CD8-positive, alpha-beta memory T cell (primary cell): ENCODE data around the gene DDIT4L. TPM values are rescaled to one million over a fixed set of nuclear protein-coding genes. Genes with fewer than 3 reads are reported as not detected.
A peak's percentile ranks its signal among the peaks of the same experiment; 100 is the strongest.

ENCODE experiments used
- CTCF ChIA-PET: fragments of 350-600 bp; sonication (Branson Sonifier 250); formaldehyde crosslinking; loops from one replicate; lab custom pipeline; 2021; ENCODE audit warnings: antibody characterized with exemption; lab: Charles Lee
- POLR2A ChIA-PET: fragments of 350-600 bp; sonication (Branson Sonifier 250); formaldehyde crosslinking; loops from one replicate; lab custom pipeline; 2021; ENCODE audit warnings: antibody characterized with exemption; lab: Charles Lee
- DNase-seq, 5 donors: peaks; one replicate each; pipeline versions ENCODE4 v3.0.0 to v3.0.0-alpha.2; 2020 to 2022; ENCODE audit warnings: mixed read lengths in 1 of 5
- H3K27ac ChIP-seq: one replicate; pipeline ENCODE4 v1.7.0; 2013; ENCODE audit warnings: low read depth, mild to moderate bottlenecking, low read length, moderate library complexity
- H3K27me3 ChIP-seq: 2 replicates; pipeline ENCODE4 v1.7.0; 2013; ENCODE audit warnings: low read length, mild to moderate bottlenecking; ENCODE audit not compliant: insufficient read depth, poor library complexity, severe bottlenecking
- H3K36me3 ChIP-seq: 2 replicates; pipeline ENCODE4 v1.7.0; 2013; ENCODE audit warnings: mild to moderate bottlenecking, low read length, moderate library complexity; ENCODE audit not compliant: insufficient read depth
- H3K4me1 ChIP-seq: 2 replicates; pipeline ENCODE4 v1.7.0; 2013; ENCODE audit warnings: mild to moderate bottlenecking, low read length, moderate library complexity; ENCODE audit not compliant: insufficient read depth
- H3K4me3 ChIP-seq: 2 replicates; pipeline ENCODE4 v1.7.0; 2013; ENCODE audit warnings: mild to moderate bottlenecking, low read length
- H3K9me3 ChIP-seq: 2 replicates; pipeline ENCODE4 v1.7.0; 2013; ENCODE audit warnings: mild to moderate bottlenecking, low read length
- H3K27ac Mint-ChIP-seq, 8 donors: one replicate each; pipeline ENCODE4 v1.8.0; 2020 to 2021; ENCODE audit warnings: mixed read lengths in 8 of 8, mild to moderate bottlenecking in 6 of 8, inconsistent platforms in 3 of 8, moderate library complexity in 3 of 8
- H3K27me3 Mint-ChIP-seq, 2 donors: one replicate each; pipeline ENCODE4 v1.8.0; 2020 to 2021; ENCODE audit warnings: mixed read lengths in 2 of 2, mild to moderate bottlenecking in 1 of 2, moderate library complexity in 1 of 2
- H3K36me3 Mint-ChIP-seq, 3 donors: one replicate each; pipeline ENCODE4 v1.8.0; 2020 to 2021; ENCODE audit warnings: mixed read lengths in 3 of 3, inconsistent platforms in 1 of 3, mild to moderate bottlenecking in 1 of 3
- H3K4me1 Mint-ChIP-seq, 3 donors: one replicate each; pipeline ENCODE4 v1.8.0; 2020 to 2021; ENCODE audit warnings: mixed read lengths in 3 of 3, inconsistent platforms in 1 of 3, mild to moderate bottlenecking in 1 of 3
- H3K4me3 Mint-ChIP-seq, 7 donors: one replicate each; pipeline ENCODE4 v1.8.0; 2020 to 2021; ENCODE audit warnings: mixed read lengths in 7 of 7, mild to moderate bottlenecking in 6 of 7, moderate library complexity in 4 of 7, inconsistent platforms in 2 of 7
- H3K9me3 Mint-ChIP-seq, 5 donors: one replicate each; pipeline ENCODE4 v1.8.0; 2020 to 2022; ENCODE audit warnings: mixed read lengths in 5 of 5, mild to moderate bottlenecking in 3 of 5, moderate library complexity in 2 of 5, inconsistent platforms in 1 of 5
- polyA plus RNA-seq: library from polyadenylated mRNA; unstranded; fragments of 300-500 nt; fragmentation: Illumina TruSeq; gene quantifications from one replicate; pipeline ENCODE4 v1.2.3, GENCODE V29; 2021
- total RNA-seq, 2 experiments: library from RNA; stranded (reverse); gene quantifications; one replicate each; pipeline ENCODE4 v1.2.3, GENCODE V29; 2021

DDIT4L gene, protein sequence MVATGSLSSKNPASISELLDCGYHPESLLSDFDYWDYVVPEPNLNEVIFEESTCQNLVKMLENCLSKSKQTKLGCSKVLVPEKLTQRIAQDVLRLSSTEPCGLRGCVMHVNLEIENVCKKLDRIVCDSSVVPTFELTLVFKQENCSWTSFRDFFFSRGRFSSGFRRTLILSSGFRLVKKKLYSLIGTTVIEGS
- total RNA-seq (not detected), polyA plus RNA-seq (0.15 TPM)

DNA sequence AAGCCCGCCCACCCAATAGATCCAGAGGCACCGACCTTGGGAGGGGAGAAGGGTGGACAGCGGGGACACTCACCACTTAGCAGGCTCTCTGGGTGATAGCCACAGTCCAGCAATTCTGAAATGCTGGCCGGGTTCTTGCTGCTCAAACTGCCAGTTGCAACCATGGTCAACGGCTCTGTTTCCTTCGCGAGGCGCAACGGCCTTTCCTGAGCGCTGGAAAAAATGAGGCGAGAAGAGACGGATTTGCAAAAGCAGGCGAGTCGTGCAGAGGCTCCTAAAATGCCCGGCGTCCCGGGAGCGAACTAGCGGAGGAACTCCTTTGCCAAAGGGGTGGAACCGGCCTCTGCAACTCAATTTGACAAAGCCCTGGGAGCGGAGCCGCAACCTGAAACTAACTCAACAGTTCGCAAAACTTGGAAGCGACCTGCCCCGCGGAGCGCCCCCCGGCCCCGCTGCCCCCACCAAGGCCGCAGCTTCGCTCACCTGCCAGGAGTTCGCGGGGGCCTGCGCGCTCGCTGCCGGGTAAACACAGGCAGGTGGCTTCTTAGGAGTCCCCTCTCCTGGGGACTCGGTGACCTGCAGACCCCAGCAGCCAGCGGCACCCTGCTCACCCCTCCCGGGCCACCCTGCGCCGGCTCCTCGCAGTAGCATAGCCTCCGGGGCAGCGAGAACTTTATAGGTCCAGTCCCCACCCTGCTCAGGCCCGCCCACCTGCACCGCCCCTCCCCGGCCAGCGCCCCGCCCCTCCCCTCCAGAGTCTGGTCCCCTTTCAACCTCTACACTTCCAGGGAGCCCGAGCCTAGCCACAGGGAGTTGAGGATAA, at the start of gene DDIT4L:
Gene DDIT4L (minus strand): TSS at position 649 of the 823 bp plus-strand sequence. CDS start 485 bp downstream, at position 164.
- CTCF ChIA-PET = no interaction called here
- Histone ChIP-seq H3K27me3 (peaks cover 9% of the 10 kb centered on the region), H3K4me3 (peak within 1 kb of the TSS; percentile 37), H3K36me3 (no peaks in the 10 kb centered on the region), H3K4me1 (no peaks in the 10 kb centered on the region), H3K9me3 (no peaks in the 10 kb centered on the region), H3K27ac (no peak within 1 kb of the TSS)
- Mint-ChIP-seq H3K9me3 (no peaks in the 10 kb centered on the region), H3K4me1 (peaks cover 16 to 17% (median 16%) of the 10 kb centered on the region in 3 donors), H3K36me3 (no peaks in the 10 kb centered on the region), H3K27ac (peak within 1 kb of the TSS in 1 of 8 donors; percentile 83), H3K27me3 (peaks cover 8 to 37% of the 10 kb centered on the region in 2 donors), H3K4me3 (peak within 1 kb of the TSS; percentile 67 to 90 (median 79))
- POLR2A ChIA-PET = no interaction called here
- DNase-seq = peak in 2 of 5 donors; percentile 1 to 4

DNA sequence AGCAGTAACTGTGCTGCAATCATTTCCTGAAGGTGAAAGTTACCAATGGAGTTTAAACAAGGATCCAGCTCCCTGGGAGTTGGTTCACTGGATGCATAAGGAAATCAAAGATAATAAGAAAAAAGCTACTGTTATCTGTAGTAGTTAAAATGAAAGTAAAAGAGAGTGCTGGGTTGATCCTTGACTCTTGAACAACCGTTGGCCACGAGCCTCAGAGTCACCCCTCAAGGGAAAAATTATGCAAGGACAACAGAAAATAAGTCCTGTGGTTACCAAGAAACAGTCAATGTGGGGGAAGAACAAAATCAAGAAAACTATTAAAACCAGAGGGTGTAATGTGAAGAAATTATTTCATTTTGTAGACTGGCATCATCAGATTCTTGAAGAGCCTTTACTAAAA, 49.7 kb upstream of the DDIT4L start:
- Histone ChIP-seq H3K27ac (no peak overlapping the region), H3K4me3 (no peak overlapping the region), H3K27me3 (no peaks in the 10 kb centered on the region), H3K9me3 (no peaks in the 10 kb centered on the region), H3K4me1 (no peaks in the 10 kb centered on the region), H3K36me3 (no peaks in the 10 kb centered on the region)
- no peak for DNase-seq
- Mint-ChIP-seq H3K27me3 (peaks cover 0 to 3% of the 10 kb centered on the region in 2 donors), H3K9me3 (peaks cover 0 to 2% (median 0%) of the 10 kb centered on the region in 5 donors), H3K4me3 (peak overlapping the region in 5 of 7 donors; percentile 8 to 62 (median 45)), H3K4me1 (peaks cover 3 to 8% (median 7%) of the 10 kb centered on the region in 3 donors), H3K36me3 (no peaks in the 10 kb centered on the region), H3K27ac (no peak overlapping the region)
- CTCF ChIA-PET = no interaction called here
- POLR2A ChIA-PET = no interaction called here

DNA sequence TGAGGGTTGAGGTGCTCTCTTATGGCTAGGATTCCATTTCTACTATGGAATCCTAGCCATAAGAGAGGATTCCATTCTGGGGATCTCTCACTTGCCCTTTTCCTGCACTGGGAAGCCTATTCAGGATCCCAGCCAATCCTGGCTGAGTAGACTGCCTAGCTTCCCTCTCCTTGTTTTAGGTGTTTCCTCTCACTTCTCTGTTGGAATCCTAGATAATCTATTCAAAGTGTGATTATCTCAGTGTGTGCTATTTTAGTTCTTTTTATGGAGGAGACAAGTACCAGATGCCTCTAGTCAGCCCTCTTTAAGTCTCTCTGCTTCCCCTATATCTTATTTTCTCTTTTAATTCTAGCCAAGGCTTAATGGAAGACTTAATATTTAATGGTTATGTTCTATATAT, 34.5 kb upstream of the DDIT4L start:
- Mint-ChIP-seq H3K36me3 (peaks cover 0 to 8% (median 0%) of the 10 kb centered on the region in 3 donors), H3K4me1 (no peaks in the 10 kb centered on the region), H3K4me3 (no peak overlapping the region), H3K27ac (no peak overlapping the region), H3K27me3 (peaks cover 3 to 13% of the 10 kb centered on the region in 2 donors), H3K9me3 (peaks cover 27 to 38% (median 33%) of the 10 kb centered on the region in 5 donors)
- DNase-seq = no peak
- H3K4me3 ChIP-seq = no peak overlapping the region
- no peaks in the 10 kb centered on the region for H3K36me3 ChIP-seq
- H3K9me3 ChIP-seq = no peaks in the 10 kb centered on the region
- H3K27ac ChIP-seq = no peak overlapping the region
- ChIA-PET CTCF (no interaction called here), POLR2A (no interaction called here)
- H3K27me3 ChIP-seq = no peaks in the 10 kb centered on the region
- no peaks in the 10 kb centered on the region for H3K4me1 ChIP-seq

DNA sequence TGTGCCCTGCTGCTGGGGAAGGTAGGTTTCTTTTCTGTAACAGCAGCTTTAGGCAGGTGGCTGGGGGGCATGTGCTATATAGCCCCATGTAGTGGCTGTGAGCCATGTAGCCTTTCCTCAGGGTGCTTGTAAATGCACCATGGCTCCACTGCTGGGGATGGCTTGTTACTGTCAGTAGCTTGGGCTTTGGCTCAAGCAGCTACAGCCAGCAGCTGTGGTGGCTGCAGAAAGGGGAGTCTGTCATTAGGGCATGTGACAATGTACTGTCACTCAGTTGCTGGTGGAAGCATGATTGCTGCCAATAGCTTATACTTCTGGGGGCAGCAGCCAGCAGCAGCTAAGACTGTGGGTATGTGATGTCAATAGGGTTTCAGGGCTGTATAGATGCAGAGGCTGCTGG, 33.9 kb upstream of the DDIT4L start:
- no peak for DNase-seq
- H3K27ac Mint-ChIP-seq = no peak overlapping the region
- CTCF ChIA-PET = no interaction called here

DNA sequence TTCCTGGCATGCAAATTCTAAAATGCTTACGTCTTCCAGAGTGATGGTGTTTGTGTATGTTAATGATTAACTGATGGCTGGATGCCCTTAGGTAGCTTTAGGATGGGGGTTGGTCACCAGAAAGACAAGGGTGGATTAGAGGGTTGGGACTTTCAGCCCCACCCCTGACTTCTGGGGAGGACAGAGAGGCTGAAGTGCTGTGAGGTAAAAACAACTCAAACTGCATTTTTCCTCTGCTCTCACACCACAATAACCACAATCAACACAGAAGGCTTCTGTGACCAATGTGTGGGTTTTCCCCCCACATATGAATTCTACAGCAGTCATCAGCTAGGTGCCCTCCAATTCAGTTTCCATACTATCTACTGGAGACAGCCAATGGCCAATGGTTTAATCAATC, 18.7 kb upstream of the DDIT4L start:
- ChIA-PET CTCF (no interaction called here), POLR2A (no interaction called here)
- H3K36me3 Mint-ChIP-seq = no peaks in the 10 kb centered on the region
- H3K36me3 ChIP-seq = no peaks in the 10 kb centered on the region
- peaks cover 4 to 6% (median 6%) of the 10 kb centered on the region in 3 donors for H3K4me1 Mint-ChIP-seq
- no peak for DNase-seq
- H3K9me3 Mint-ChIP-seq = no peaks in the 10 kb centered on the region
- no peak overlapping the region for H3K4me3 ChIP-seq
- peaks cover 0 to 5% of the 10 kb centered on the region in 2 donors for H3K27me3 Mint-ChIP-seq
- H3K27ac Mint-ChIP-seq = no peak overlapping the region
- no peak overlapping the region for H3K27ac ChIP-seq
- no peaks in the 10 kb centered on the region for H3K4me1 ChIP-seq
- no peaks in the 10 kb centered on the region for H3K27me3 ChIP-seq
- no peaks in the 10 kb centered on the region for H3K9me3 ChIP-seq
- H3K4me3 Mint-ChIP-seq = no peak overlapping the region

More for the DNA sequence above, 33.9 kb upstream of the DDIT4L start:
- Histone ChIP-seq H3K4me3 (no peak overlapping the region), H3K27me3 (no peaks in the 10 kb centered on the region), H3K9me3 (no peaks in the 10 kb centered on the region), H3K4me1 (no peaks in the 10 kb centered on the region), H3K36me3 (no peaks in the 10 kb centered on the region), H3K27ac (no peak overlapping the region)
- Mint-ChIP-seq H3K27me3 (peaks cover 3 to 17% of the 10 kb centered on the region in 2 donors), H3K4me1 (no peaks in the 10 kb centered on the region), H3K9me3 (peaks cover 23 to 32% (median 31%) of the 10 kb centered on the region in 5 donors), H3K36me3 (peaks cover 0 to 3% (median 0%) of the 10 kb centered on the region in 3 donors), H3K4me3 (no peak overlapping the region)
- POLR2A ChIA-PET = no interaction called here

DNA sequence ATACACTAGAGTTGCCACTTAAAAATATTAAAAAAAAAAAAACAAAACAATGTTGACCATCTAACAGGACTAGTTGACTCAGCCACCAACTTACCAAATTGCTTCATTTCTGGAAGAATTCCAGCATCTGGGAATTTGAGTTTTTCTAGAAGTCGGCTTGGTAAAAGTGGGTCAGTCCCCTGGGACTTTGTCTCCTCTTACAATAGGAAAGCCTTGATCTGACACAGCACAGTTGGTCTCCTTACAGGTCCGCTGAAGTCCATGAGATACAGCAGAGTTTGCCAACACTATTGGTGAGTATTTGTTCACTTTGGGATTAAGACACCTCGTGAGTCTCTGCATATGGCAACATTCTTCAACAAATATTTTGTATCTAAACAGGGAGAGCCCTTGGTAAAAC, 18.2 kb upstream of the DDIT4L start:
- ChIA-PET CTCF (no interaction called here), POLR2A (no interaction called here)
- DNase-seq = no peak
- no peak overlapping the region for H3K27ac ChIP-seq
- H3K4me1 ChIP-seq = no peaks in the 10 kb centered on the region
- no peak overlapping the region for H3K27ac Mint-ChIP-seq
- H3K36me3 Mint-ChIP-seq = no peaks in the 10 kb centered on the region
- no peaks in the 10 kb centered on the region for H3K36me3 ChIP-seq
- no peak overlapping the region for H3K4me3 Mint-ChIP-seq
- H3K27me3 Mint-ChIP-seq = peaks cover 0 to 5% of the 10 kb centered on the region in 2 donors
- H3K4me1 Mint-ChIP-seq = peaks cover 4 to 6% (median 6%) of the 10 kb centered on the region in 3 donors
- no peak overlapping the region for H3K4me3 ChIP-seq
- no peaks in the 10 kb centered on the region for H3K9me3 Mint-ChIP-seq
- H3K27me3 ChIP-seq = no peaks in the 10 kb centered on the region
- H3K9me3 ChIP-seq = no peaks in the 10 kb centered on the region

DNA sequence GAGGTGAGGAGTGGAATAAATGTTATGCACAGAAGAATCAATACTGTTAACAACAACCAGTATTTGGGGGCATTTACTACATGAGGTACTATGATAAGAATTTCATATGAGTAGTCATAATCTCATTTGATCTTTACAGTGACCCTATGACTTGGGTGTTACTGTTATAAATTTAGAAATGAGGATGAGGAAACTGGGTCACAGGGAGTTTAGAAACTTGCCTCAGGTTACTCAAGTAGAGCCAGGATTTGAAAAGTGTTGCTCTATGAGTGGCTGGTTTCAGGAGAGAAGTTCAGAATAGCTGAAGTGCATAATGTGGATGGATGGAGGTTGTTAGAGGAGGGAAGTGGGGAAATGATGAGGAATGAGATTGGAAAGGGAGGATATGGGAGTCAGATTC, 16.6 kb upstream of the DDIT4L start:
- CTCF ChIA-PET = no interaction called here

DNA sequence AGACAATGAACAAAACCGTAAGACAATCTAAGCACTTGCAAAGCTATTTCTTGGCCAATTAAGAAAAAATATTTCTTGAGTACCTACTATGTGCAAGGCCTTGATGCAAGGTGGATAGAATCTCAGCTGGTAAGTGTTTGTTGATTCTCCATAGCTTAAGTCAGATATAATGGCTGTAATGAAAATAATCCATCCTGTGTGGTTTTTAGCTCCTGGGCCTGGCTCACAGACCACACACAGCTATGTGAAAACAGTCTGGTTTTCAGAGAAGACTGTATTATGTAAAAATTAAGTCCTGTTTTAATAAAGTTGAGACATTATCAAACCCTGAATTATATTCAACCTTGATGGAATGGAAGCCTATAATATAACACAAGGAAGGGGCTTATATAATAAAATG, 7.8 kb upstream of the DDIT4L start:
- POLR2A ChIA-PET = no interaction called here

More for the DNA sequence above, 16.6 kb upstream of the DDIT4L start:
- no peak overlapping the region for H3K4me3 Mint-ChIP-seq
- no peaks in the 10 kb centered on the region for H3K4me1 ChIP-seq
- peaks cover 4 to 6% (median 6%) of the 10 kb centered on the region in 3 donors for H3K4me1 Mint-ChIP-seq
- no peak overlapping the region for H3K4me3 ChIP-seq
- no peak overlapping the region for H3K27ac Mint-ChIP-seq
- DNase-seq = no peak
- no peaks in the 10 kb centered on the region for H3K9me3 ChIP-seq
- no peaks in the 10 kb centered on the region for H3K27me3 ChIP-seq
- H3K36me3 ChIP-seq = no peaks in the 10 kb centered on the region
- H3K27ac ChIP-seq = no peak overlapping the region
- POLR2A ChIA-PET = no interaction called here
- H3K36me3 Mint-ChIP-seq = no peaks in the 10 kb centered on the region
- no peaks in the 10 kb centered on the region for H3K9me3 Mint-ChIP-seq
- peaks cover 0 to 5% of the 10 kb centered on the region in 2 donors for H3K27me3 Mint-ChIP-seq

More for the DNA sequence above, 7.8 kb upstream of the DDIT4L start:
- H3K27ac ChIP-seq = no peak overlapping the region
- no peak for DNase-seq
- CTCF ChIA-PET = no interaction called here
- Mint-ChIP-seq H3K4me3 (no peak overlapping the region), H3K36me3 (no peaks in the 10 kb centered on the region), H3K9me3 (no peaks in the 10 kb centered on the region), H3K27me3 (no peaks in the 10 kb centered on the region), H3K4me1 (no peaks in the 10 kb centered on the region), H3K27ac (no peak overlapping the region)
- no peaks in the 10 kb centered on the region for H3K4me1 ChIP-seq
- H3K36me3 ChIP-seq = no peaks in the 10 kb centered on the region
- H3K4me3 ChIP-seq = no peak overlapping the region
- H3K9me3 ChIP-seq = no peaks in the 10 kb centered on the region
- no peaks in the 10 kb centered on the region for H3K27me3 ChIP-seq
